Stimulated activated naive CD8-positive, alpha-beta T cell treated with anti-CD3 and anti-CD28 coated beads, Interleukin-15, Interleukin-2, amounts not matched to agents 100 ng/mL and 50 ng/mL, for 24 hours (primary cell): ENCODE measurements around the gene ABCB9.
"Not testable (repeated sequence)": the region's sequence is repeated elsewhere in the genome, so short reads cannot be mapped to it uniquely, and the experiment has no call there.

Experiments used
- H3K27ac Mint-ChIP-seq: one replicate; pipeline ENCODE4 v1.8.0; 2021; ENCODE audit warnings: mild to moderate bottlenecking, mixed read lengths
- H3K27me3 Mint-ChIP-seq: one replicate; pipeline ENCODE4 v1.8.0; 2021; ENCODE audit warnings: mixed read lengths
- H3K36me3 Mint-ChIP-seq: one replicate; pipeline ENCODE4 v1.8.0; 2021; ENCODE audit warnings: low read depth, mixed read lengths
- H3K4me1 Mint-ChIP-seq: one replicate; pipeline ENCODE4 v1.8.0; 2021; ENCODE audit warnings: low read depth, mixed read lengths
- H3K4me3 Mint-ChIP-seq: one replicate; pipeline ENCODE4 v1.8.0; 2021; ENCODE audit warnings: mild to moderate bottlenecking, mixed read lengths
- H3K9me3 Mint-ChIP-seq: one replicate; pipeline ENCODE4 v1.8.0; 2021; ENCODE audit warnings: mixed read lengths

Gene ABCB9

DNA sequence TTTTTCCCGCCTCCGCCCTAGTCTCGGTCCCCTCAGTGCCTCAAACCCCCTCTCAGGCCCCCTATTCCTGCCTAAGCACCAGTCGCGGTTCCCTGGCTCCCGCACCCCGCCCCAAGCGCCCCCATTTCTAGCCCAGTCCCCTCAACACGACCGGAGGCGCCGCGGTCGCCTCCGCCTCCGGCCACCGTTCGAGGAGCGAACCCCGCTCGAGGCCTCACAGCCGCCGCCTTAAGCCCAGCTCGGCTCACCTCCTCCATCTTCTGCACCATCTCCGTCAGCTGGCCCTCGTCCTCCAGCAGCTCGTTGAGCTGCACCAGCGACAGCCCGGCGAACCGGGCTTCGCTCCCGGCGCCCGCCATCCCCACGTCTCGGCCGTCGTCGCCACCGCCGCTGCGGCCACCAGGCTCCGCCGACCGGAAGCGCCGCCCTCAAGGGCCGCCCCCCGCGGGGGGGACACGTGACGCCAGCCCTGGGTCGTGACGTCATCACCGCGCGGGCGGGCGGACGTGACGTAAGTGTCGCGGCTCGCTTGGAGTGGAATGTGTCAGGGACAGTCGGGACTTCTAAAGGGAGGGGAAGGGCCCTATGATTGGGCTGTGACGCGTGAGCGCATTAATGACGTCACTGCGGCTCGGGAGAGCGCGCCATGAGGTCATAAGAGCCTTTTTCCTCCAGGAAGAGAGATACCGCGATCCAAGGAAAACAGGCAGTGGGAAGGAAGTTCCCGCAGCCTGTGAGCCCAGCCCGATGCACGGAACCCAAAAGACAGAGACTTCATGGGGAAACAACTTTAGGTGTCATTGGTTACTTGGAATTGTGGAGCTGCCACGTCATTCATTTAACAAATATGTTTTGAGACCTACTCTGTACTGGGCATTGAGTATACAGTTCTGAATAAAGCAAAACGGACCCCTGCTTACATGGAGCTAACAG lies 70.3 kb downstream of the ABCB9 start, which contains the start of gene VPS37B:
Gene VPS37B, minus strand, starts transcription at position 421 of the 933 bp plus-strand sequence. Its CDS starts 62 bp downstream, at position 359.
- Mint-ChIP-seq H3K4me3 (peak within 1 kb of the TSS; percentile 90), H3K27me3 (no peaks in the 10 kb centered on the region), H3K4me1 (peaks cover 95% of the 10 kb centered on the region), H3K36me3 (peaks cover 14% of the 10 kb centered on the region), H3K9me3 (no peaks in the 10 kb centered on the region), H3K27ac (peak within 1 kb of the TSS; percentile 95)

DNA sequence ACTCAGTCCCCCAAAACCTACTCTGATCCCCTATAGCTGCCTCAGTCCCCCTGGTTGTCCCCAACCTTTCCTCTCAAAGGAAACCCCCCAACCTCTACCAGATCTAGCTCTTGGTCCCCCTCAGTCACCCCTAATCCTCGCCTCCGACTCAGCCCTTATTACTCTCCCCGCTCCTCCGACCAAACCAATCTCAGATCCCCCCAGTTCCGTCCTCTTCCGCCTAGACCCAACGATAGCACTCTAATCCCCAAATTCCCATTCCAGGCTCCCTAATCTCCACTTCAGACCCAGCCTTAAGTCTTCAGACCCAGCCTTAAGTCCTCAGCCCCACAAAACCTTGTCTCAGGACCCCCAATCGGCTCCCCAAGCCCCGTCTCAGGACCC lies 71.0 kb downstream of the ABCB9 start:
- Mint-ChIP-seq H3K36me3 (peaks cover 14% of the 10 kb centered on the region), H3K4me1 (peaks cover 96% of the 10 kb centered on the region), H3K4me3 (peak overlapping the region; percentile 90), H3K27ac (peak overlapping the region; percentile 95), H3K27me3 (no peaks in the 10 kb centered on the region), H3K9me3 (no peaks in the 10 kb centered on the region)

DNA sequence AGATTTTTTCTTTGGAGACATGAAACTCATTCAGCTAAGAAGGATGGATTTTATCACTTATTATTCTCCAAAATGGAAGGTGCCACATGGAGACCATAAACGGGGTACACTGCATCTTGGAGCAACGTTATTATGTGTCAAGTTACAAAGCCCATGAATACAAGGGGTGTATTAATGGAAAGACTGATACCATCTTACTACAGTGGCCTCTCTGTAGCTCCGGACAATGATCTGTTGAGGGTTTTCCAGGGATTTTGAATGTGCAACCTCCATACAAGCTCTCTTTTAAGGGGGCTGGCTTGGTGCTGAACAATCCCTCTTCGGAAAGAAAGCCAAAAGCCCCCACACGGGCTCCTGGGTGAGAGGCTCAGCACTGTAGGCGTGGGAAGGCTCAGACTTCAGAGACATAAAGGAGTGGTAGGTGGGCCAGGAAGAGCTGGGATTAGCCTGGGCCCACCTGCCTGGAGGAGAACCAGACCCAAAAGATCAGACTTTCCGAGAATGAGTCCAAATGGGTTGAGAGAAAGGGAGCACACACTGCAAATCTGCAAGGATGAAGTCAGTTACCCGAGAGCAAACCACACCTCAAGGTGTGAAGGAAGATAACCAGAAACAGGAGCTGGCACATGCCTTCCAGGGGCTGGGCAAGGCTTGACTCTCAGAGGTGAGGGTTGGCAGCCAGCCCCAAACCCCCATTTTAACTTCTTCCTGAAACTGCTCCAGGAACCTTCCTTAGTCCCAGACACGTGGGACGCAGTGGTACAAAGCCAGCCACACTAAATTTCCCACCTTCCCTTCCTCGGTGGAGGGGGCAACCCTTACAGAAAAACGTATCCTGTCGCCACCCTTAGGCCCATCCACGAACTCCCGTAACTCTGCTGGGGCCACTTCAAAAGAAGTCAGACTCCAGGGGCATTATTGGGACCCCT lies 71.8 kb downstream of the ABCB9 start:
- peak overlapping the region; percentile 90 for H3K4me3 Mint-ChIP-seq
- peak overlapping the region; percentile 95 for H3K27ac Mint-ChIP-seq
- H3K9me3 Mint-ChIP-seq = no peaks in the 10 kb centered on the region
- no peaks in the 10 kb centered on the region for H3K27me3 Mint-ChIP-seq
- H3K36me3 Mint-ChIP-seq = peaks cover 18% of the 10 kb centered on the region
- peaks cover 96% of the 10 kb centered on the region for H3K4me1 Mint-ChIP-seq

DNA sequence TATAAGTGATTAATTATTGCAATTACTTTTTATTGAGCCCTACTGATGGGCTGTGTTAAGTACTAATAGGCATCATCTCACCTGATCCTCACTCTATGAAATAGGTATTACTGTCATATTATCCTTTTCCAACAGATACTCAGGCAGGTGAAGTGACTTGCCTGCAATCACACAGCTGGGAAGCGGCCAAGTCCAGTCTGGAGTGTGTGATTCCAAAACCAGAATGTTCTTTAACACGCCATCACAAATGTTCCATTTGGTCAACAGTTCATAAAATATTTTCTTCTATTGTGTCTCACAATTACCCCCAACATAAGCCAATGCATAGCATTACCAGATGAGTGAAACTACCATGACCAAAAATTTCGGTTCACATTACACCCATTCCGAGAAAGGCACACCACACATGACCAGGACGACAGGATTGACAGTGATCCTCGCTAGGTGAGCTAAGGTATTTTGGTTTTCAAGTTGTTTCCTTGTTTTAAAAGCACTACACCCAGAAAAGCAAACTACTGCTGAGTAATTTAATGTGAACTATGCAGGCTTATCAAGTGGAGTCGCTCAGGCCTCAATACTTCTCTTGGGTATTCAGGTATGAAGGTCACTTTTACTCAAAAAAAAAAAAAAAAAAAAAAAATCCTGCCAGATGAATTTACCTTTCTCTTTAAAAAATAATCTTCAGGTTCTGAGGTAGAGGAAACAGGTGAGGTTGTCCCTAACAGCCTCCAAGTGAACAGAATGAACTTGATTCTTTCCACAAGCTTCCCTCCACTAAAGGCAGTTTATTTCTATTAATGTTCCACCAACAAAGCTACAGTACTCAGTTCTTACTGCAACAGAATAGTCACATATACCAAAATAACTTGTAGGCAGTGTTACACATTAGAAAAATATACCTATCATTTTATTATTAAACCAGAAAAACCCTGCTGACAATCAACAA lies 72.8 kb downstream of the ABCB9 start:
- H3K27ac Mint-ChIP-seq = no peak overlapping the region
- no peaks in the 10 kb centered on the region for H3K27me3 Mint-ChIP-seq
- H3K4me1 Mint-ChIP-seq = peaks cover 96% of the 10 kb centered on the region
- H3K36me3 Mint-ChIP-seq = peaks cover 18% of the 10 kb centered on the region
- H3K4me3 Mint-ChIP-seq = peak overlapping the region; percentile 90
- H3K9me3 Mint-ChIP-seq = no peaks in the 10 kb centered on the region

DNA sequence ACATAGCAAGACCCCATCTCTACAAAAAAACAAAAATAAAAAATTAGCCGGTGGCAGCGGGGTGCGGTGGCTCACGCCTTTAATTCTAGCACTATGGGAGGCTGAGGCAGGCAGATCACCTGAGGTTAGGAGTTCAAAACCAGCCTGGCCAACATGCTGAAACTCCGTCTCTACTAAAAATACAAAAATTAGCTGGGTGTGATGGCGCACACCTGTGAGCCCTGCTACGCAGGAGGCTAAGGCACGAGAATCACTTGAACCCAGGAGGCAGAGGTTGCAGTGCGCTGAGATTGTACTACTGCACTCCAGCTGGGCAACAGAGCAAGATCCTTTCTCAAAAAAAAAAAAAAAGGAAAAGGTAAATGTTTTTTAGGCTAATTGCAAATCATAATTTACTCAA lies 73.5 kb downstream of the ABCB9 start:
- Mint-ChIP-seq H3K4me1 (peaks cover 96% of the 10 kb centered on the region), H3K27ac (peak overlapping the region; percentile 55), H3K36me3 (peaks cover 18% of the 10 kb centered on the region), H3K4me3 (peak overlapping the region; percentile 40)
- not testable (repeated sequence) for H3K9me3 Mint-ChIP-seq, H3K27me3 Mint-ChIP-seq

DNA sequence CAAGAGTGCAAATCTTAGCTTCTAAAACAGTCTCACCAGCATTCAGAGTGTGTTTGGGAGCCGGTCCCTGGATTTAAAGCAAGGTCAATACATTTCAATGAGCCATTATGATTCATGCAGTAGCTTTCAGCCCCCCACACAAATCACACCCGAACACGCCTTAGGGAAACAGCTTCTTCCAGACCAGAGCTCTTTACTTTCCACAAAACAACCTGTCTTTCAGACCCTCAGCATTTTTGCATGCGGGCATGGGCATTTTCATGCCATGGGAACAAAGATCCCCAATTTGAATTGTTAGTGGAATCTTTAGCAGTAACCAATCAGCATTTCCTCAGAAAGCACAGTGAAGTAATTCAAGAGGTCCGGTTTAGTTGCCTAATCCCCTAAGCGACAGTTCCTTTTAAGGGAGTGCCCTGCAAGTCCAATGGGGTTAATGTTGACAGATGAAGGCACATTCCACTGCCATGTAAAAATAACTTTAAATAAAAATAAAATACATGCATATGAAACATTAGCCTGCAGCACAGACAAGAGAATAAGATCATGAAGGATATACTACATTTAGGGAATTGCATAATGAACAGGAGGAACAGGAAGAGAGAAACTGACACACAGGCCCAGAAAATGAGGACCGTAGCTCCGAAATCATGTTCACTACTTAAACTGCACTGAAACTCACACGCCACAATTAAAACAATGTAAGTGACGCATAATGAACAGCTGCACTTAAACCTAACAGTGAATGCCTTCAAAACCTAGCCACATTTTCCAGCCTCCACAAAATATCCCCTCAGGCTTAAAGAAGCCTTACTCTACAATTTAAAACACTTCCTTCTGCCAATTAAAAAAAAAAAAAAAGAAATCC lies 74.4 kb downstream of the ABCB9 start:
- H3K36me3 Mint-ChIP-seq = peaks cover 18% of the 10 kb centered on the region
- H3K4me3 Mint-ChIP-seq = peak overlapping the region; percentile 40
- H3K4me1 Mint-ChIP-seq = peaks cover 96% of the 10 kb centered on the region
- H3K27ac Mint-ChIP-seq = peak overlapping the region; percentile 55
- no peaks in the 10 kb centered on the region for H3K9me3 Mint-ChIP-seq
- H3K27me3 Mint-ChIP-seq = no peaks in the 10 kb centered on the region

DNA sequence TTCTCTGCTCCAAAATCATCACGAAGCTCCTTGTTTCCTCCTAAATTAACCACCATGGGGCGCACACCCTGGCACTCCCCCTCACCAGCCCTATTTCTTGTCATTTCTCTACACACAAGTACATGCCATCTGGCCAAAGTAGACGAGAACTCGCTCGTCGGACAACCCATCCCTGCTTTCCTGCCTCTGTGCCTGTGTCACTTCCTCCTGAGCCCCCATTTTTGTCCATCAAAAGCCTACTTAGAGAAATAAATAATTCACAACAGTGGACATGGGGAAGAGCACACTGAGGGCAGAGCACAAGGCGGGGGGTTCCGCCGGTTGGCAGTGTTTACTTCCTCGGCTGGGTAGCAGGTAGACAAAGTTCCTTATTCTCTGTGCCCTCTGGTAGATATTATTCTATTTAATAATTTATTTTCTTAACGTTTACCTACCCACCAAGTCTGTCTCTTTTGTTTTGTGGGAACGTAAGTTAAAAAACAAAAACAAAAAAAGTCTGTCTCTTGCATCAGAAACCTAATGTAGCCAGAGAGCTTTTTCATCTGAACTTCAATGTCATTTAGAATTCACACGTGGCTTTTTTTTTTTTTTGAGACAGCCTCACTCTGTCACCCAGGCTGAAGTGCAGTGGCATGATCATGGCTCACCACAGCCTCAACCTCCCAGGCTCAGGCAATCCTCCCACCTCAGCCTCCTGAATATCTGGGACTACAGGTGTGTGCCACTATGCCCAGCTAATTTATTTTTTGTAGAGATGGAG lies 76.3 kb downstream of the ABCB9 start:
- no peaks in the 10 kb centered on the region for H3K9me3 Mint-ChIP-seq
- H3K27me3 Mint-ChIP-seq = no peaks in the 10 kb centered on the region
- H3K27ac Mint-ChIP-seq = peak overlapping the region; percentile 74
- peaks cover 97% of the 10 kb centered on the region for H3K4me1 Mint-ChIP-seq
- H3K36me3 Mint-ChIP-seq = peaks cover 18% of the 10 kb centered on the region
- H3K4me3 Mint-ChIP-seq = peak overlapping the region; percentile 65

DNA sequence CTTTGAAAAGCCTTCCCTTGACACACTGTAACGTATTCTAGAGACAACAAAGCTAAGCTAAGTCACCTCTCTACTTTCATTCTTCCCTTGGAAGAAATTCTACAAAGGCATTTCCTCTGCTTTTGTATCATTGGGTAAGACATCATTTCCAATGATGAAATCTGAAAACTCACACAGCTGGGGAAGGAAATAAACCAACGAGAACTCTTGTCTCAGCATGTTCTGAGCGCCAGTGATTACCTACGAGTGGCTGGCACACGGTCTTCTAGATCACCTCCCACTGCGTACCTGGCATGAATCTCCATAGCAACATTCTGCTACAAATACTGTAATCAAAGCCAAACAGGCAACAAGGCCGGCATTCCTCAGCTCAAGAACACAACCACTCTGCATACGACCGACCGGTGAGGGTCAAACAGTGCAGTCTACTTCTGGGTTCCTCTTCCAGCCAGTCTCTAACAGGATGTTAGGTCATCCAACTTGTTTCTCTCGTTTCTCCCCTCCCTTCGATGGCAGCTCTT lies 78.0 kb downstream of the ABCB9 start:
- peak overlapping the region; percentile 84 for H3K4me3 Mint-ChIP-seq
- peaks cover 97% of the 10 kb centered on the region for H3K4me1 Mint-ChIP-seq
- H3K27me3 Mint-ChIP-seq = no peaks in the 10 kb centered on the region

DNA sequence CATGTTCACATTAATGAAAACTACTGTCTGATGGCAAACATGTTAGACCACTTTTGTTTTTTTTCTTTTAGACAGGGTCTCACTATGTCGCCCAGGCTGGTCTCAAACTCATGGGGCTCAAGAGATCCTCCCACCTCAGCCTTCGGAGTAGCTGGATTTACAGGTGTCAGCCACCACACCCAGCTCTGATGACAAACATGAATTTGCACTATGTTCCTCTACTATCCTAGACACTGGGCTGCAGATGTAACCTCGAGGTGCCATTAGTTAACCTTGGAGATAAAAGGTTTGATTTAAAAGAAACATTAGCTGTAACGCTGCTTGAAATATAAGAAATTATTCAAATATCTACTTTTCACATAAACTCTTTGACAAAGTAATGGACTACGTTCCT lies 78.4 kb downstream of the ABCB9 start:
- H3K4me3 Mint-ChIP-seq = peak overlapping the region; percentile 84
- H3K36me3 Mint-ChIP-seq = peaks cover 19% of the 10 kb centered on the region
- H3K9me3 Mint-ChIP-seq = no peaks in the 10 kb centered on the region
- peaks cover 97% of the 10 kb centered on the region for H3K4me1 Mint-ChIP-seq
- peak overlapping the region; percentile 91 for H3K27ac Mint-ChIP-seq
- H3K27me3 Mint-ChIP-seq = no peaks in the 10 kb centered on the region

More for the DNA sequence above, 78.0 kb downstream of the ABCB9 start:
- Mint-ChIP-seq H3K27ac (peak overlapping the region; percentile 91), H3K9me3 (no peaks in the 10 kb centered on the region), H3K36me3 (peaks cover 18% of the 10 kb centered on the region)

DNA sequence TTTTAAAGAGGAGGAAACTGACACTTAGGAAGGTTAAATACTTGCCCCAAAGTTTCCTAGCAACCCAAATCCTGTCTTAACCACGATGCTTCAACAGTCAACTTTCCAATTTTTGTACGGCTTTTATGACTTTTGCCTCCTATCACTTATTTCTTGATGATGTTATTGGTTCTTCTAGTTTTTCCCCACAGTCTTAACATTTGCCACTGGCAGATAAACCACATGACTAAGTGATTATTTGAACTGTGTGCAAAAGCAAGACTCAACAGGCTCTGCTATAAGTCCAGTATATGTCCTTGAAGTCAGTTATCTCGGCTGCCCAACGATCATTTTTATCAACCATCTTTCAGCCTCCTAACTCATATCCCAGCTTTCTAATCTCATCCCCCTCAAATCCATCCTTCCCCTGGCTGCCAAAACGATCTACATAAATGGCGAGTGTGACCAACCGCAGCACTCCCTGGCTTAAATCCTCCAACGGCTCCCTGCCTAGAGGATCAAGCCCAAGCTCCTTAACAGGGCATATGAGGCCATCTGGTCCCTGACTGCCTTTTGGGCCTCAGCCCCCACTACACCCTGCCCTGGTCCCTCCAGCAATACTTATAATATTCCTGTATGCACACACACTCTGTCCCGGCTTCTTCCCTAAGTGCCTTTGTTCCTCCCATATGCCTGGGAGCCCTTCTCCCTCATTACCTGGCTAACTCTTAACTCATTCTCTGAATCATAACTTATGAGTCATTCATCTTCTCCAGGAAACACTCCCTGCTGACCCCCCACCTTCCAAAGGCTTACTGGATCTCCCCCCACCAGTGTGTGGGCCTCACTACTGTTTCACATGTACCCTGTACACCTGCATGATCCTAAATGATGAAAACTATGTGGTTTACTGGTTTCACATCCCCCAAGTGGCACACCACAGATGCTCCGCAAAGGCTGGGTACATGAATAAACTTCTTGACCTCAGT lies 79.1 kb downstream of the ABCB9 start:
- H3K4me1 Mint-ChIP-seq = peaks cover 97% of the 10 kb centered on the region
- no peaks in the 10 kb centered on the region for H3K27me3 Mint-ChIP-seq
- peak overlapping the region; percentile 84 for H3K4me3 Mint-ChIP-seq
- peak overlapping the region; percentile 91 for H3K27ac Mint-ChIP-seq
- peaks cover 13% of the 10 kb centered on the region for H3K36me3 Mint-ChIP-seq
- no peaks in the 10 kb centered on the region for H3K9me3 Mint-ChIP-seq

DNA sequence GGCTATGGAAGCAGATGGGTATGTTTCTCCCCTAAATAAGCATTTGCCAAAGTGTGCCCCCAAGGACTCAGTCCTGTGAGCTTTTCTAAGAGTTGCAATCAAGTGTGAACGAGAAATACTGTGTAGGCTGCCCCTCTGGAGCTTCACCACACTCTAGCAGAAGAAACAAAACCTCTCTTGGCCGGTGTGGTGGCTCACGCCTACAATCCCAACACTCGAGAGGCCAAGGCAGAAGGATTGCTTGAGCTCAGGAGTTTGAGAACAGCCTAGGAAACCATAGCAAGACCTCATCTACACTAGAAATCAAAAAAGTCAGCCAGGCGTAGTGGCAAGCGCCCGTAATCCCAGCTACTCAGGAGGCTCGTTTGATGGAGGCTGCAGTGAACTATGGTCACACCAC lies 80.1 kb downstream of the ABCB9 start:
- Mint-ChIP-seq H3K4me3 (no peak overlapping the region), H3K27ac (no peak overlapping the region), H3K9me3 (no peaks in the 10 kb centered on the region), H3K36me3 (peaks cover 13% of the 10 kb centered on the region), H3K4me1 (peaks cover 96% of the 10 kb centered on the region), H3K27me3 (no peaks in the 10 kb centered on the region)

DNA sequence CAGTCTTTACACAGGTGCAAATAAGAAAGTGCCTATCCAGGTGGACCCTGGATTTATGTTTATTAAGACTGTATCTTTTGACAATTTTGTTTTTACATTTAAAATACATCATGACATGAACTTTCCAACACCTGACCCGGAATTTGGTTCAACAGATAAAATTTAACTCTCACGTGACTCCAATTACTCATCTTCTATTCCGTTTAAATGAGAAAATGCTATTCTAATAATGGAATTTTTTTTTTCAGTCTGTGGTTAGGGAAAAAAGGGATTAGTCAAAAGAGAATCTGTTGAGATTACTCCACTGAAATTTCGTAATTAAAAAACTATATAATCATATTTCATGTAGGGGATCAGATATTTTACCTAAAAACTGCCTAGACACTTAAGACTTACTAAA lies 81.4 kb downstream of the ABCB9 start:
- Mint-ChIP-seq H3K9me3 (no peaks in the 10 kb centered on the region), H3K27ac (peak overlapping the region; percentile 9), H3K4me3 (no peak overlapping the region), H3K27me3 (no peaks in the 10 kb centered on the region), H3K4me1 (peaks cover 96% of the 10 kb centered on the region), H3K36me3 (peaks cover 17% of the 10 kb centered on the region)
